Measurements from ENCODE around the gene LEFTY2.
"Not testable (repeated sequence)": the region's sequence is repeated elsewhere in the genome, so short reads cannot be mapped to it uniquely, and the experiment has no call there.

LEFTY2 gene

DNA sequence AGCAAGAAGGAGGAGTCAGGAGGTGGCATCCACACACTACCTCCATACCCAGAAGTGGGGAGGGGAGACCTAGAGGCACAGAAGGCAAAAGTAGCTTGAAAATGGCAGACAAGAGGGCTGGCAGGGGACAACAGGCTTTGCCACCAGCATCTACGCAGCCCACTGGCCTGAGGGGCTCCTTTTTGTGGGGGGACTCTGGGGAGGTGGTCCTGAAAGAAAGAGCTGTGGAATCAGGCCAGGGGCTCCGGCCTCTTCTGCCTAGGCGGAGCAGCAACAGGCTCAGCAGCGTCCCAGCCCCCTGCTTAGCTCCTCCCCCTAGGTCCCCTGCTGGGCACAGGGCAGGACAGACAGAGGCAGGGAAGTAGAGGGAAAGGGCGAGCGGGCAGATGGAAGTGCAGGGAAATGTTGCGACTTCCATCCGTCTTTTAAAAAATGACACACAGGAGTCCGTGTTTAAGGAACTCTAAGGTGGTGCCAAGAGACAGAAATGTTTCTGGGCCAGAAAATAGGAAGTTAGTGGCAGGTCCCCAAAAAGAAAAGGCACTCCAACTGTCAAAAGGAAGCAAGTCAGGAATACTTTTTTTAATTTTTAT is 10.0 kb upstream of the LEFTY2 start:
- DNase-seq: no peak

DNA sequence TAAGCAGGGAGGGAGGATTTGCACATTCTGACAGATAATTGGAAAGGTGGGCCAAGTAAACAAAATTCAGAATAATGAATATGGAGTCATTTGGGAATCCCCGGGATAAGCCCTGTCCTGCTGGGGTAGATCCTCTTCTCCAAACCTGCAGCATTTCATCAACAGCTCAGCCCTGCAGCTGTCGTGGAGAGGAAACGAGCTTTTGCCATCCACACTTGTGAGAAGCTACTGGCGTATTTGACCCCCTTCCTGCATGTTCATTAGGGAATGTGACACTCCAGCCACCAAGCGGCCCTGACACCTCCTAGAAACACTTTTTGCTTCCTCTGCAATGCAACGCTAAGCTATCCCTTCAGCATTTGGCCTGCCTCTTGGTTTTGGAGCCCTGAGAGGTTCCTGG is 8.0 kb upstream of the LEFTY2 start:
- no peak for DNase-seq

DNA sequence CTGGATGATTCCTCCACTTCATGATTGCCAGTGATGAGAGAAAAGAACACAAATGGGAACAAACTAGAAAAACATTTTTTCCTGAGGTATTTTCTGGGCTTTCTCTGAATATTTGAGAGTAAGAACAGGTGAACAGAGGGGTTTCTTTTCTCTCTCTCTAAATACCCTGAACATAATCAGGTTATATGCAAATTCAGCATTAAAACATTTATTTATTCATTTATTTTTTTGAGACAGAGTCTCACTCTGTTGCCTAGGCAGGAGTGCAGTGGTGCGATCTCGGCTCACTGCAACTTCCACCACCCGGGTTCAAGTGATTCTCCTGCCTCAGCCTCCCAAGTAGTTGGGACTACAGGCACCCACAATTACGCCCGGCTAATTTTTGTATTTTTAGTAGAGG is 5.8 kb upstream of the LEFTY2 start:
- no peak for DNase-seq

DNA sequence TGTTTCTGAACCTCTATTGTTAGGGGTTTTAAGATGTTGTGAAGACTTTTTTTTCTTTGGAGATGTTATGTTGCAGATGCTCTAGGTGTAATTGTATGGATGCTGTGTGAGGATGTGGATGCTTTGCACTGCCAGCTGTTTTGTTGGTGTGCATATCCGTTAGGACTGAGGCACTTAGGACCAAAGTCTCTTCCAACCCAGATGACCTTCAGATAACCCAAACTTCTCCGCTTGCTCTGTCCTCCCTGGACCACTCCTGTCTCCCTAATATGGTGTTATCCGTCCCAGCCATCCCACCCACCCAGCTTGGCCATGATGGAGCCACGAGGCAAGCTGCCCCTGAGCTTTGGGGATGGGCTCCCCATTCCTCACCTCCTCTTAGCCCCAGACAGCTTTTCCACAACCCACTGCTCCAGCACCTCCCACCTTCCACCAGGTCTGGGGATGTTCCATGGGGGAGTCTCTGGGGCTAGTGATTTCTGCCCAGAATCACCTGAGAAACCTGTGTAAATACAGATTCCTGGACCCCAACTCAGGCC is 5.1 kb upstream of the LEFTY2 start:
- no peak for DNase-seq

DNA sequence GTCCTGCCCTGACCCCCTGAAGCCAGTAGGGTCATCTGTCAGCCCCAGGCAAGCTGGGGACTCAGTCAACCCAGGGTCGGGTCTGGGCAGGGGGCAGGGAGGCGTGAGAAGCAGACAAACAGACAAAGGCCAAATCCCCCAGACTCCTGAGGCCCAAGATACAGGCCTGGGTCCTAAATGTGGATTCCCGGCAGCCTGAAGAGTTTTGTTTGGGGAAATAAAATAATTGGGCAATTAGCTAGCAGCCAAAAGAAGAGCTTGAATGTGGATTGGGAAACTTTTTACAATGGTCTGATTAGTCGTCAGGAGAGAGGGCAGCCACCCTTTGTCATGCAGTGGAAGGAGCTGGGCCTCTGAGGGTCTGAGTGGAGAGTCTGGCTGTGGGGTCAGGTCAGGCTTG is 4.5 kb upstream of the LEFTY2 start:
- no peak for DNase-seq

DNA sequence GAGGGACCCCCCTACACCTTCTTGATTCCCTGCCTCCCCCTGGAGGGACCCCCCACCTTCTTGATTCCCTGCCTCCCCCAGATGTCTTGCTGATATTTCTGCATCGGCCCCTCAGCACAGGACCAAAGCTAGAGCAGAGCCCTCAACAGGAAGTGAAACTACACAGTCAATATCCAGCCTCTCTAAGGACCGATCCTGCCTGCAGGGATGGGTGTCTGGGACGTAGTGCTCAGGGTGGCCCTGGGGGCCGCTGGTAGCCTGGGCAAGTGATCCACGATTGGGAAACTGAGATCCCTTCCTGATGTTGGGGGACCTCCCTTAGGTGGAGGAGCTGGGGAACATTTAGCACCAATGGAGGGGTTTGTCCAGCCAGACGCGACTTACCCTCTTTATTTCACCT is 3.9 kb upstream of the LEFTY2 start:
- DNase-seq: no peak

DNA sequence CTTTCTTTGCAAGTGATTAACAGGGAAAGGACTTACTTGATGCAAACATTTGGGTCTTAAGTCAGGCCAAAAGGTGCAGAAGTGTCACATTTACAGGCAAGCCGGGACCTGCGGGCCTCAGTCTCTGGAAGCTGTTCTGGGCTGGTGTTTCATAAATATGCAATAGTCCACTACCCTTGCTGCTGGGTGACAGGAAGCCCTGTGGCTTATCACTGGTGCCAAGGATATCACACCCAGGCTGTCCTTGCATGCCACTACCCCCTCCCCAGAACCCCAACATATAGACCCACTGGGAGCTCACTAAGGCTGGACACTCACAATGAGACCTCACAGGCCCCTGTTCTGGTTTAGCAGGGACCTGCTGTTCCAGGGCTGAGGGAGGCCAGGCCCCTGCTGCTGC is 3.4 kb upstream of the LEFTY2 start:
- no peak for DNase-seq

DNA sequence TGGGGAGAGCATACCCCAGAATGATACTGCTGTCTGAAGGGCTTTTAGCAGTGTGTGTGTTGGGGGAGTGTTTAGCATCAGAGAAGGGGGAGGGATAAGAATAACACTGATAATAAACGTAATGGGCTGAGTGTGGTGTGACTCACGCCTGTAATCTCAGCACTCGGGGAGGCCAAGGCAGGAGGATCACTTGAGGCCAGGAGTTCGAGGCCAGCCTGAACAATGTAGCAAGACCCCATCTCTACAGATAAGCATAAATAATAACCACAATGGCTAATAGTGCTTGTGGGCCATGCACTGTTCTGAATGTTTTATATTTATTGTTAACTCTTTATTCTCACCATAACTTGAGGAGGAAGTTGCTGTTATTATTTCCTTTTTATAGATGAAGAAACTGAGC is 2.6 kb upstream of the LEFTY2 start:
- no peak for DNase-seq

DNA sequence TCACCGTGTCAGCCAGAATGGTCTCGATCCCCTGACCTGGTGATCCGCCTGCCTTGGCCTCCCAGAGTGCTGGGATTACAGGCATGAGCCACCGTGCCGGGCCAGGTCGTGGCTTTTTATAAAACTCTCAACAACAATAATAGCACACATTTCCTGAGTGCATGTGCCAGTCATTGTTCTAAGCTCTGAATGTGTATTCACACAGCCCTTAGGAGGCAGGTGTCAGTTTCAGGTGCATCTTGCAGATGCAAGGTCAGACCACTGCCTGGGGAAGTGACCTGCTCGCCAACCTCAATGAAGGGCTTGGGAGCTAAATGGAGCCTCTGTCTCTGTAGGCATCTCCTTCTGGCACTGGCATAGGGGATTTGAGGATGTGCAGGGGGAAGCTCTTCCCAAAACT is 1.6 kb upstream of the LEFTY2 start:
- no peak for DNase-seq

DNA sequence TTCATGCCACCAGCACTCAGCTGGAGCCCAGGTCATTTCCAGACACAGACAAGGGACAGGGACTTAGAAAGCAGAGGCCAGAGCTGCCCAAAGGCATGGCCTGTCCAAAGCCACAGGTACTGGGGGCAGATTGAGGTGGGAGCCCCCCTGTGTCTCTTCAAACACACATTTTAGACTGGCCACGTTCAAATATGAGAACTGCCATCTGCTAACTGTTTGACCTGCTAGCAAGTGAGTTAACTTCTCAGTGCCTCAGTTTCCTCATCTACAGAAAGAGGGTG is 862 bp upstream of the LEFTY2 start:
- no peak for DNase-seq

DNA sequence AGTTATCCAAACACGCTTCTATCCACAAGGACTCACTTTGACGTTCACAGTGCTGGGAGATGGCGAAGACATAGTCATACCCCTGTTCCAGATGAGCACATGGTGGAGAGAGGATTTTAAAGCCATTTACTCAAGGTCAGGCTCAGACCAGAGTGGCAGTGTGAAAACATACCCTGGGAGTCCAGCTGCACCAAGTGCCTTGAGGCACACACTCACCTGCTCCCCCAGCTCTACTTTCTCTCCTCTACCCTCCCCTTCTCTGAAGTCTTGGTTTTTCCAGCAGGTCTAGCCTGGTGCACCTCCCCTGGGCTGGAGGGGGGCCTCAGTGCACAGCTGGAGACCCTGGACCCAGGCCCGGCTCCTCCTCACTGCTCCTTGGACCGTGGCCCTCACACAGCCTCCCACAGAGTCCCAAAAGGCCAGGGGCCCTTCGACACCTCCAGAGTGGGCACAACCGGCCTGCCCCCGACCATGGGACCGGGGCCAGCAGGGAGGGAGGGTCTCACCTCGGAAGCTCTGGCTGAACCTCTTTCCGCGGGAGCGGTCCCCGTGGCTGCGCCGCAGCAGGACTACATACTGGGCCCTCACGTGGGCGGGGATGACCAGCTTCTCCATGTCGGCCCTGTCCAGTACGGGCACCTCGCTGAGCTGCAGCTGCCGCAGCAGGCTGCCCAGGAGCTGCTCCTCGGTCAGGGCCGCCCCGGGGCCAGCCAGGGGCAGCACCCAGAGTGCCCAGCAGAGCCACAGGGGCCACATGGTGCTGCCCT is 452 bp downstream of the LEFTY2 start:
- DNase-seq: no peak

DNA sequence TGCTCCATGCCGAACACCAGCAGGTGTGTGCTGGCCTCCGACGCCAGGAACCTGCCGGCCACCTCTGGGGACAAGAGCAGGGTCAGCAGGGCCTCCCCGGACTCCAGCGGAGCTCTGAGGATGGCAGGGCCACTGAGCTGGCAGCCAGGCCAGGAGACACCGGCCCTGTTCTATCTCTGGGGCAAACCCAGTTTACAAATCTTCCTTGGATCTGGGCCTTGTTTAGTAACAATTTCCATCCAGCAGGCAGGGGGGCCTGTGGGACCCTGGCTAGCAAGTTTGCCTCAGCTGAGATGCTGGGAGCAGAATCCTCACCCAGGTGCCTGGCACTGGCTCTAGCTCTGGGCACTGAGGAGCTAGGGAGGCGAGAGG is 1.1 kb downstream of the LEFTY2 start:
- DNase-seq: not testable (repeated sequence)

DNA sequence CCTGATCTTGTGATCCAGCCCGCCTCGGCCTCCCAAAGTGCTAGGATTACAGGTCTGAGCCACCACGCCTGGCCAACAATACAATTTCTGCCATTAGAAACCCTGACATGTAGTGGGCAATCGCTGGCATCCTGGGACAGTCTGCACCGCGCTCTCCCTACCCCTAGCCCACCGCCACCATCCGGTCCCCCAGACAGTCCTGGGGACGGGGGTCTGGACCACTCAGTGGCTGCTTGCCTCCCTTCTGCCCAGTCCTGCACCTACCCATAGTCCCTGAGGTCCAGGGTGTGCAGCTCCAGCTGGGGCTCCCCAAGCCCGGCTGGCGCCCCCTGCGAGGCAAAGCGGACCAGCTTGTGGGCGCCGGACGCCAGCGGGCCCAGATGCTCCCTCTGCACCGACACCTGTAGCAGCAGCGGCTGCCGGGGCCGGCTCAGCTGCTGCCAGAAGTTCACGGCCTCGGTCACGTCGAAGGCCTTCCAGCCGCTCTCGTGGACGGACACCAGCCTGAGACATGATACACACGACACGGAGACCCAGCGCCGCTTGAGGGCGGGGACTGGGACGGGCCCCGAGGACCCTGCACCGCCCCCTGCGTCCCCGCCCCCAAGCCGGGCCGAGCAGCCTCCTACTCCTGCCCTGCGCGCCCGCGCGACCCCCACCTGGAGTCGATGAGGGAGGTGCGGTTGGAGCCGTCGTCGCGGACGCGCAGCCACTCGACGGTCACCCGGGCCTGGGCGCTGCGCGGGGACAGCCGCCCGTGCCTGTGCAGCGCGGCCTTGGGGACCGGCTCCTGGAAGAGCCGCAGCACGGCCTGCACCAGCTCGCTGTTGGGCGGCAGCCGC is 1.7 kb downstream of the LEFTY2 start:
- DNase-seq: not testable (repeated sequence)

DNA sequence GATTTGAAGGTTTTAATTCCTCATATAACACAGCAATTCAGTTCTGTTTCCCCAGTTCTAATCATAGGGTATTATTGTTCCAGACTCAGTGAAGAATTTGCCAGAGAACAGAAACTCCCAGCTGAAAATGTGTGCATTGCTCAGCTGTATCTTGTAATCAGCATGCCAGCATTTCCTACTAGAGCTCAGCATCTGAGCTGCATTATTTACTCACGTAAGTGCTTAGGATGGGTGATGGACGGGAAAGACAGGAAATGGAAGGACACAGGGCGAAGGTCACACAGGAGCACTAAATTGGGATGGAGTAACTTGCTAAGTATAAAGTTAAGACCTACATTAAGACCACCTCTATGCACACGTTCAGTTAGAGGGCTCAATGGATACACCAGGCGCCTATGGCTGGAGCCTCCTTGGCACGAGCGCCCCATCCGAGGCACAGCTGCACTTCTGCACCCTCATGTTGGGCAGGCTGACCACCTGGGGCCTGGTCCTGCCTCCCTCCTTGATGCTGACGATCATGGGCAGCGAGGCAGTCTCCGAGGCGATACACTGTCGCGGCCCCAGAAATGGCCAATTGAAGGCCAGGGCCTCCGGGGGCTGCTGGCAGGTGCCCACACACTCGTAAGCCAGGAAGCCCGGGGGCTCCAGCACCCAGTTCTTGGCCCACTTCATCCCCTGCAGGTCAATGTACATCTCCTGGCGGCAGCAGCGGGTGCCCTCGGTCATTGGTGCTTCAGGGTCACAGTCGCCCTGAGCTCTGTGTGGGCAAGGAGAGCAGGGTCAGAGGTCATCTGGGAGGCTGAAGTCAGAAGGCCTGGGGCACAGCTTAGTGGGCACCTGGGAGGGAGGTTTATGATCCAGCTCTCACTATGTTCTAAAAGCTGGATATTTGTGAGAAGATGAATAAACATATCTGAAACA is 3.7 kb downstream of the LEFTY2 start:
- no peak for DNase-seq

DNA sequence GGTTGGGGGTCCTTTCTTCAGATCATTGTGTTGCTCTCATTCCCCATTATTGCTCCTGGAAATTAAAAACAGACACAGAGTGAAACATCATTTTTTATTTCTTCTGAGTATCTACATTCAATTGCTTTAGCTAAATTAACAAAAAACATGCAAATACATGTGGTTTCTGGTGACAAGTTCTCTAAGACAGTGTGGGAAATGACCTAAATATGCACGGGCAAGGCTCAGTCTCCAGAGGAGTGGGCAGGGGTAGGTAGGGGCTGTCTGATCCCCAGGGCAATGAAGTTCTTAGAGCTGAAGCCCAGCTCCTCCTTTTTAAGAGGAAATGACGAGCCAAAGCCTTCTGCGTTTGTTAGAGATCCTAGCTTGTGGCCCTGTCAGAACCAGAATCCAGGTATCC is 4.5 kb downstream of the LEFTY2 start:
- DNase-seq: no peak

DNA sequence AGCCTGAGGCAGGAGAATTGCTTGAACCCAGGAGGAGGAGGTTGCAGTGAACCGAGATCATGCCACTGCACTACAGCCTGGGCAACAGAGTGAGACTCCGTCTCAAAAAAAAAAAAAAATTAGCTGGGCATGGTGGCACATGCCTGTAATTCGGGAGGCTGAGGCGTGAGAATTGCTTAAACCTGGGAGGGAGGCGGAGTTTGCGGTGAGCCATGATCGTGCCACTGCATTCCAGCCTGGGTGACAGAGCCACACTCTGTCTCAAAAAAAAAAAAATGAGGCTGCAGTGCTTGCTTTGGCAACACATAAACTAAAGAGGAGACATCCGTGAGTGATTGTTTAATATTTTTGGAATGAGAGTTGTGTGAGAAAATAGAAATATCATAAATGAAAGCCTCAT is 4.9 kb downstream of the LEFTY2 start:
- not testable (repeated sequence) for DNase-seq

DNA sequence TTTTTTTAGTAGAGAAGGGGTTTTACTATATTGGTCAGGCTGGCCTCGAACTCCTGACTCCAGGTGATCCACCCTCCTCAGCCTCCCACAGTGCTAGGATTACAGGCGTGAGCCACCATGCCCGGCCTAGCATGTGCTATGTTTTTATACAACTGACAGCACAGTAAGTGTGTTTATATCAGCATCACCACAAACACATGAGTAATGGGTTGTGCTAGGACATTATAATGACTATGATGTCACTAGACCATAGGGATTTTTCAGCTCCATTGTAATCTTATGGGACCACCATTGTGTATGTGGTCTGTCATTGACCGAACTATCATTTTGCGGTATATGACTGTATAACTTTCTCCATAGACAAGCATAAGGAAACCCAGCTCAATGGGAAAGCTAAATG is 6.3 kb downstream of the LEFTY2 start:
- no peak for DNase-seq

DNA sequence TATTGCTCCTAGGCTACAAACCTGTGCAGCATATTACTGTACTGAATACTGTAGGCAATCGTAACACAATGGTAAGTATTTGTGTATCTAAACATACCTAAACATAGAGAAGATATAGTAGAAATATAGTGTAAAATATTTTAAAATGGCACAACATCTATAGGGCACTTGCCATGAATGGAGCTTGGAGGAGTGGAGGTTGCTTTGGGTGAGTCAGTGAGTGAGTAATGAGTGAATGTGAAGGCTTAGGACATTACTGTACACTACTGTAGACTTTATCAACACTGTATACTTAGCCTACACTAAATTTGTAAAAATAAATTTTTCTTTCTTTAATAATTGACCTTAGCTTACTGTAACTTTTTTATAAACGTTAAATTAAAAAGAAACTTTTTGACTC is 7.9 kb downstream of the LEFTY2 start:
- no peak for DNase-seq

DNA sequence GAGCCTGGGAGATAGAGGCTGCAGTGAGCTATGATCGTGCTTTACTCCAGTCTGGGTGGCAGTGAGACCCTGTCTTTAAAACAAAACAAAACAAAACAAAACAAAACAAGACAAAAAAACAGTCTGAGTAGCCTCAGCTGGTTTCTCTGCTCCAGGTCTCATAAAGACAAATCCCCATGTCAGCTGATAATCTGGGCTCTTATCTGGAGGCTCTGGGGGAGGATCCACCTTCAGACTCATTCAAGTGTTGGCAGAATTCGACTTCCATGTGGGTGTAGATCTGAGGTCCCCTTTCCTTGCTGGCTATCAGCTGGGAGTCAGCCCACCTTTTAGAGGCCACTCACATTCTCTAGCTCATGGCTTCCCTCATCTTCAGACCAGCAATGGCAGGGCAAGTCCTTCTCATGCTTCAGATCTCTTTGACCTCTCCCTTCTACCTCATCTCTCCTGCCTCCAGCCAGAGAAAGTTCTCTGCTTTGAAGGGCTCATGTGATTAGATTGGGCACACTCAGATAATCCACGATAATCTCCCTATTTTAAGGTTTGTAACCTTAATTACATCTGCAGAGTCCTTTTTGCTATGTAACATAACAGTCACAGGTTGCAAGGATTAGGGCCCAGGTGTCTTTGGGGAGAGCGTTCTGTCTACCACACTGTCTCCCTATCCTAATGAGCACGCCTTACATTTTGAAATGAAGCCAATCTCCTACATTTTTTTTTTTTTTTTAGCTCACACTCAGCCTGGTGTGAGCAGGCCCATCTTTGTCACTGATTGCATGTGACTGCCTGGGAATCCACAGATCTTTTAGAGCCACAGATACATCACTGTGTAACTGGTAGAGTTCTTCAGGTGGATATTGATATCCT is 9.5 kb downstream of the LEFTY2 start:
- DNase-seq: no peak

DNA sequence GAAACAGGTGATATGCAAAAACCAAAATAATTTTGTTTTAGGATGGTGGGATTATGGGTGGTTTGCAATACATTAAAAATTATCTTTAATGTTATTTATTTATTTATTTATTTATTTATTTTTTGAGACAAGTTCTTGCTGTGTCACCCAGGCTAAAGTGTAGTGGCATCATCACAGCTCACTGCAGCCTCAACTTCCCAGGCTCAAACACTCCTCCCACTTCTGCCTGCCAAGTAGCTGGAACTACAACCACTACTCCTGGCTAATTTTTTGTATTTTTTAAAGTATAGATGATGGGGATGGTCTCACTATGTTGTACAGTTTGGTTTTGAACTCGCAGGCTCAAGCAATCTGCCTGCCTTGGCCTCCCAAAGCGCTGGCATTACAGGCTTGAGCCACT is 10.5 kb downstream of the LEFTY2 start:
- no peak for DNase-seq

DNA sequence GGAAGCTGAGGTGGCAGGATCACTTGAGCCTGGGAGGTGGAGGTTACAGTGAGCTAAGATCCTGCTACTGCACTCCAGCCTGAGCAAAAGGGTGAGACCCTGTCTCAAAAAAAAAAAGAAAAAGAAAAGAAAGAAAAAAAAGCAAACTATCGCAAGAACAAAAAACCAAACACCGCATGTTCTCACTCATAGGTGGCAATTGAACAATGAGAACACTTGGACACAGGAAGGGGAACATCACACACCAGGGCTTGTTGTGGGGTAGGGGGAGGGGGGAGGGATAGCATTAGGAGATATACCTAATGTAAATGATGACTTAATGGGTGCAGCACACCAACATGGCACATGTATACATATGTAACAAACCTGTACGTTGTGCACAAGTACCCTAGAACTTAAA is 11.6 kb downstream of the LEFTY2 start:
- DNase-seq: not testable (repeated sequence)
